Eye (tissue), 1 donor: ENCODE results near the gene TRIM7.
A peak's percentile ranks its signal among the peaks of the same experiment; 100 is the strongest.
"Not testable (repeated sequence)": the region's sequence is repeated elsewhere in the genome, so short reads cannot be mapped to it uniquely, and the experiment has no call there.

Experiments used
- DNase-seq: peaks from one replicate; pipeline ENCODE4 v3.0.0-alpha.2; 2015

The TRIM7 gene

DNA sequence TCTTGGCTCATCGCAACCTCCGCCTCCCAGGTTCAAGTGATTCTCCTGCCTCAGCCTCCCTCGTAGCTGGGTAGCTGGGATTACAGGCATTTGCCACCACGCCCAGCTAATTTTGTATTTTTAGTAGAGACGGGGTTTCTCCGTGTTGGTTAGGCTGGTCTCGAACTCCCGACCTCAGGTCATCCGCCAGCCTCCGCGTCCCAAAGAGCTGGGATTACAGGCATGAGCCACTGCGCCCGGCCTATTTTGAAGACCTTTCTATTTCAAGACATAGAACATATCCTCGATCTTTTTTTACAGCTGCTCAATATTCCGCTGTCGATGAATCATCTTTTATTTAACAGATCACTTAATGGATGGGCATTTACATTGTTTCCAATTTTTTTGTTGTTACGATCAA lies 5.7 kb upstream of the TRIM7 start:
- DNase-seq: not testable (repeated sequence)

DNA sequence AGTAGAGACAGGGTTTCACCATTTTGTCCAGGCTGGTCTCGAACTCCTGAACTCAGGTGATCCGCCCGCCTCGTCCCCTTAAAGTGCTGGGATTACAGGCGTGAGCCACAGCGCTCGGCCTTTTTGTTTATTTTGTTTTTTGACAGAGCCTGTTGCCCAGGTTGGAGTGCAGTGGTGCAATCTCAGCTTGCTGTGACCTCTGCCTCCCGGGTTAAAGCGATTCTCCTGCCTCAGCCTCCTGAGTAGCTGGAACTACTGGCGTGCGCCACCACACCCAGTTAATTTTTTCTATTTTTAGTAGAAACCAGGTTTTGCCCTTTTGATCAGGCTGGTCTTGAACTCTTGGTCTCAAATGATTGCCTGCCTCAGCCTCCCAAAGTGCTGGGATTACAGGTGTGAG lies 5.2 kb upstream of the TRIM7 start:
- DNase-seq: not testable (repeated sequence)

DNA sequence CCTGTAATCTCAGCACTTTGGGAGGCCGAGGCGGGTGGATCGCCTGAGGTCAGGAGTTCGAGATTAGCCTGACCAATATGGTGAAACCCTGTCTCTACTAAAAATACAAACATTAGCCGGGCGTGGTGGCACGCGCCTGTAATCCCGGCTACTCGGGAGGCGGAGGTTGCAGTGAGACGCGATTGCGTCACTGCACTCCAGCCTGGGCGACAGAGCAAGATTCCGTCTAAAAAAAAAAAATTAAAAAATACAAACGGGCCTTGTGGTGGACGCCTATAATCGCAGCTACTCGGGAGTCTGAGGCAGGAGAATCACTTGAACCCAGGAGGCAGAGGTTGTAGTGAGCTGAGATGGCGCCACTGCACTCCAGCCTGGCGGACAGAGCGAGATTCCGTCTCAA lies 4.0 kb upstream of the TRIM7 start:
- not testable (repeated sequence) for DNase-seq

DNA sequence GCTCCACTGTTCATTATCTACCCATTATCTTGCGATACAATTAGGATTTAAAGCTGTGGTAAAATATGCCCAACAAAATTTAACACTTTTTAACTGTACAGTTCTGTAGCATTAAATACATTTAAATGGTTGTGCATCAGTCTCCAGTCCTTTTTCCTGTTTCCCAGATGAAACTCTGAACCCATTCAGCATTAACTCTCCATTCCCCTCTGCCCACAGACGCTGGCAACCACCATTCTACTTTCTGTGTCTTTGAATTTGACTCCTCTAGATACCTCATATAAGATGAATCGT lies 2.9 kb upstream of the TRIM7 start:
- DNase-seq: no peak

DNA sequence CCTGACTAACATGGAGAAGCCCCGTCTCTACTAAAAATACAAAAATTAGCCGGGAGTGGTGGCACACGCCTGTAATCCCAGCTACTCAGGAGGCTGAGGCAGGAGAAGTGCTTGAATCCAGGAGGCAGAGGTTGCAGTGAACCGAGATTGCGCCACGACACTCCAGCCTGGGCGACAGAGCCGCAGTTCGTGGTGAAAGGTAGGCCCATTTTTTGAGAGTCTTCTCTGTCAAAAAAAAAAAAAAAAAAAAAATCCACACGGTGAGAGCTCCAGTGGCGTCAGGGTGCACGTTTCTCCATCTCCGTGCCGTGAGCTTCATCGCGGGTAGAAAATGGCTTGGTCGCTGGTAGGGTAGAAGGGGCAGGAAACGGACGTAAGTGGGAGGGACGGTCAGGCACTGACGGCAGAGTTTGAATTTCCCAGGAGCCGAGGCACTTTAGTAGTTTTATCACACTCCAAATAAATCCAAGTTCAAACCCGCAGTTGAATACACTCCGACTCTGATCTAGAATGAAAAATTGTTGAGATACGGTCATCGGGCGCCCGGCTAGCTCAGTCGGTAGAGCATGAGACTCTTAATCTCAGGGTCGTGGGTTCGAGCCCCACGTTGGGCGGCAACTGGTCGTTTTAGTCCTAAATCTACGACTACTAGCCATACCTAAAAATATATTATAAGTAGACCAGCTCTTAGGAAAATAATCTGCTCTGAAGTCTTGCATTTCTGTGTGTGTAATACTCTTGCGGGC lies 2.4 kb upstream of the TRIM7 start:
- DNase-seq: peak; percentile 89

DNA sequence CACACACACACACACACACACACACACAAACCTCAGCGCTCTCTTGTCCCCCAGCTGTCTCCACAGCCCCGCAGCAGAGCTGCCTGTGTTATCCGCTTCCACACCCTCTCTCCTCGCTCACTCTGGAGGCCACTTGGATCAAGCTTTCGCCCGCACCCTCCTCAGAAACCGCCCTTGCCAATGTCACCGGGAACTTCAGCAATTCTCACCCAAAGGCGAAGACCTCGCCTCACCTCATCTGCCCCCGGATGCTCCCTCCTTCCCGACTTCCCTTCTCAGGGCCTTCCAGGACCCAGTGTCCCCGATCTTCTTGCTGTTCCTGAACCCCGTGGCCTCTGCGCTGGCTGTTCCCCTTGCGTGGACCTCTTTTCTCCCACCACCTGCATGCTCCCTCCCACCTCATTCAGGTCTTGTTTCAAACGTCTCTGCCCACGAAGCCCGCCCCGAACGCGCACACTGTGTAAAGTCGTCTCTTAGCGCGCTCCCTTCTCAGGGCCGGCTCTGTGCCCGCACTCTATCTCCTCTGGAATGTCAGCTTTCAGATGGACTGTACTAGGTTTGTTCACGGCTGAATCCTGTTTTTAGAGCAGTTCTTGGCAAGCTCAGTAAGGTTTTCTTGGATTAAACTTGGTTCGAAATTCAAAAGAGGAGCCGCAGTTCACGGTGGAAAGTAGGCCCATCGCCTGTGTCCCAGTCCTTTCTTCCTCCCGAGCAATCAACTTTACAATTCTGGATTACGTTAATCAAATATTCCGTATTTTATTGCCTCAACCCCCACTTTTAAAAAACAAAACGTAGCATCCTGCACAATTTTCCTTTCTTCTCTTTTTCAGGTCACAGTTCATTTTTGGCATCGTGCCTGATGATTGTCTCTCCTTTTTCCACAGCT lies 1.0 kb upstream of the TRIM7 start:
- no peak for DNase-seq

DNA sequence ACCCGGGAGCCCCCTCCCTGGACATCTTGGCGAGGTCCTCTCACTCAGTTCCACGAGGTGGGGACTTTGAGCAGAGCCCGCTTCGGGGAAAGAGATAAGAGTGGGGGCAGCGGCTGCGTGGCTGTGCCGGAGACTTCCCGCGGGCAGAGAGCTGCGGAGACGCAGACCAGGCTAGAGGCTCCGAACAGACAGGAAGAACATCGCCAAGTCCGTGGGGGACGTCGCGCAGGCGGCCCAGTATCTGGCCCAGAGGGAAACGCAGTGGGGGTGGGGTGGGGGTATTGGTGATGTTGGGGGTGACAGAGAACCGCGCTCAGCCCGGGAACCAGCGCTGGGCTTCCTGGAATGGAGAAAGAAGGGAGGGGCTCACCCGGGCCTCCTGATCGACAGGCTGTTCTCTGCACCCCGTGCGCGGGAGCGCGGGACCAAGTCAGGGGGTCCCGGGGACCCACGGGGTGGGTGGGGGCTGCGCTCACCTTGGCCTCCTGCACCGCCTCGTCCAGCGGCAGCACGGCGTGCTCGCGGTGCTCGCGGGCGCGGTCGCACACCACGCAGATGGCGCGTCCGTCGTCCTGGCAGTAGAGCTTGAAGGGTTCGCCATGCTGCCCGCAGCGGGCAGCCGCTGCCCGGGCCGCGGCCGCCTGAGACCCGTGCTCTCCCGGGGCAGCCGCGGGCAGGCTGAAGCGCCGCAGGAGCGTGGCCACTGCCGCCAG lies 727 bp downstream of the TRIM7 start:
- peak; percentile 54 for DNase-seq

DNA sequence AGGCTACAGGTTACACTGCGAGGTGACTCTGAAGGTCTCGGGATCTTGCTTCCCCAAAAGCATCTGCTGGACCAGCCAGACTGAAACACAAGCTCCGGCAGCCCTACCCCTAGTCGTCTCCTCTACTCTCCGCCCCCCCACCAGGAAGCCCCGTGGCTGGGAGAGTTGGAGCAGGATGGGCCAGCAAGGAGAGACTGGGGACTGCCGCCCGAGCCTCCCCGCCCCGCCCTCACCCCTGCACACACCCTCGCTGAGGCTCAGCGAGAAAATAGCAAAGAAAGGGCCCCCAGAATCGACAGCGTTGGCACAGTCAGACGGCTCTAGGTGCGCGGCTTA lies 1.3 kb downstream of the TRIM7 start:
- DNase-seq: no peak

DNA sequence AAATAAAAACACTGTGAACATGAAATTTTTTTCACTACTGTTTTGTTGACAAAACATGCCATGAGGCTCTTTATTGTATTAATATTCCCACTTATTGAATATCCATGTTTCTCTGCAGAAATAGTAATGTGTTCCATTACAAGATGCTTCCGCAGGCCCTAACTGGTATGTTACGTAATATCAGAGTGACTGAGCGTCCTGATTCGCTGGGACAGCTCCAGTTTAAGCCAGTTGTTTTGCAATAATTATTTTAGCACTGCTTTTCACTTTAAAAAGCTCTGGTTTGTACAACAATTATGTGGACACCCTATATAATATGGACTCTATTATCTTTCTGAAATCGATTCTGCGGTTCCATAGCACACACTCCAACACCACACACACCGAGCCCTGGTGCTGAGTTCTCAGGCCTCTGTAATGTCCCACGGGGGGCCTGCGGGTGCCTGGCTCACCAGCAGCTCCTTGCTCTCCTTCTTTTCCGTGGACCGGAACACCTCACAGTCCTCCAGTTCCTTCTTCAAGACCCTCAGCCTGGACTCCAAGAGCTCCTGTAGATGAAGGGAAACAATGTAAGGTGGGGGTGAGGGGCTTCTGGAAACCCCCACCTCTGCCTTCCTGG lies 1.8 kb downstream of the TRIM7 start:
- DNase-seq: no peak

DNA sequence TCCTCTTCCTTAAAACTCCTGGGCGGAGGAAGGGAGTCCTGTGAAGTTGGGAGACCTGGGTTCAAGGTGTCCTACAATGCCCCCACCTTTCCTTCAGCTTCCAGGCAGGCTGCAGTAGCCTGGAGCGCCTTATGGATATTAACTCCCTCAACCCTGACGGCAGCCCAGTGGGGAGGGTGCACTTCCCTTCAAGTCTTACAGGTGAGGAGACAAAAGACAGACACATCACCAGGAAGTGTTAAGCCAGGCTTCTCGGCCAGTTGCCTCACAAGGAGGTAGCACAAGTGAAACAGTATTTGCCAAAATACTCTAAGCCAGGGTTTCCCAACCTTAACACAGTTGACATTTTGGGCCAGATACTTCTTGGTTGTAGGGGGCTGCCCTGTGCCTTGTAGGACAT lies 4.2 kb downstream of the TRIM7 start:
- no peak for DNase-seq

DNA sequence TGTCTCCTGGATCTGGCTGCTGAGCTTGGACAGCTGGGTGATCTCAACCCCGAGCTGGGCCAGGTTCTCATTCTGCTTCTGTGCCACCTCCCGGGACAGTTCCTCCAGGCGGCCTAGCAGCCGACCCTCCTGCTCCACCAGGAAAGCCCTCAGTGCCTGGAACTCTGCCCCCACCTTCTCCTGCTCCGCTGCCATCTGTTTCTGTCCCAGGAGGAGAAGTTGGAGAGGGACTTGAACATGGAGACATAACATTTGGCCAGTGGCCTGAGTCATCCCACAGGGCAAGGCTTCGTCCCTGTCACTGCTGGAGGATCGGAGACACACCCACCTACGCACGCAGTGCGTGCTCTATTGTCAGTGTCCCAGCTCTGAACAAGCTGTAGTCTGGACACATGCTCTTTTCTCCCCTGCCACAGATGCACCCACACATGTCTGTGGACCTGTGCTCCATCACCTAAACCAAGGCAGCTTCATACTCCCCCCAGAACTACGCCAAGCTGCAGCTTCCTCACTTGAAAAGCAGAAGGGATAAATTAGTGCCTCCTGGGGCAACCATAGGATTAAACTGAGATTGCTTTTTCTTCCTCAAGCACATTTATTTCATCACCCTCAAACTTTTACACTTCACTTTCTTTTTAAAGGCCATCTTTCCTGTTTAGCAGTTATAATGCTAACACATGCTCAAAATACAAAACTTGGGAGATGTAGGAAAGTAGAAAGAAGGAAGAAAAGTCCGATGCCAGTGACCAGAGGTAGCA lies 4.9 kb downstream of the TRIM7 start:
- no peak for DNase-seq

DNA sequence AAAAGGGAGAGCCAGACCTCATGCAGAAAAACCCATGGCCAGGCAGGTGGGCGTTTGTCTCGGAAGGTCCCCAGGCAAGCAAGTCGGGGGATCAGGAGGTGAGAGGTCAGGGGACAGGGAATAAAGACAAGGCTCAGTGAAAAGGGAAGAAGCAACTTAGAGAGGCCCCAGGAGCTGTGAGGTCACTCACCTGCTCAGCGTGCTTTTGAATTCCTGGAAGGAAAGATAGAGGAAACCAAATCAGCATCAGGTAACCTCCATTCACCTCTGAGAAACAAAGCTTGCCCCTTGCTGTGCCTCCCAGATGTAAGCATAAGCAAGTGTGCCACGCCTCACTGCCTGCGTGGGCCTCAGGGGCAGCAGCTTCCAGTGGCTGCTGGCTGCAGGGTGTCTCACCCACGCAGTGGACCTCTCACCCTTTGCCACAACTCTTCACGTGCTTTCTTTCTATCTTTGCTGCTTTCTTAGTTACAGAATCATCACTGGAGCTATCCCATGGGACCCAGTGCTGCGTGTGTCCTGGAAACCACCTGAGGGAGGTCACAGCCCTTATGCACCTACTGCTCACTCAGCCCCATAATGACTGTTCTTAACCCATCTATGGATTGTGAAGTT lies 6.0 kb downstream of the TRIM7 start:
- no peak for DNase-seq

DNA sequence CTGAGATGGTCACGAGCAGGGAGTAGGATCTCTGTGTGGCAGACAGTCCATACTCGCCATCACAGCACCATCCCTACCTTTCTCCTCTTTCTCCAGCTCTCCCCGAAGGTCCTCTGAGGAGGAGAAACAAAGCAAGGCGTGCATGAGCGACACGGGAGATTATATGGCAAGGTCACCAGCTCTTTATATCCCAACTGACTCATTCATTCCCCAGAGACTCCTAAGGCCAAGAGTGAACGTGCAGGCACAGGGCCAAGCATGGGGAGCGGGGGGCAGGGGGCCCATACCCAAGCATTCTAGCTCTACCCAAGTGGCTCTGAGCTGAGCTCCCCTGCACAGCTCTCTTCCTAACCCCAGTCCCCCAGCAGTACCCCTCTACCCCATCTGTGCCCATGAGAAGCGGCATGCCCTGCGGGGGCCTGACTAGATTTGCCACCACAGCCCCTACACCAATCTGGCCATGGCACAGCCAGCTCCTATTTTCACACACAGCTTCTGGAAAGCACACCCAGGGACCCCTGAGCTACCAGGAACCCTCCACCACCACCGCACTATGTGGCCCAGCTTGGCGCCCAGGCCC lies 6.8 kb downstream of the TRIM7 start:
- no peak for DNase-seq

DNA sequence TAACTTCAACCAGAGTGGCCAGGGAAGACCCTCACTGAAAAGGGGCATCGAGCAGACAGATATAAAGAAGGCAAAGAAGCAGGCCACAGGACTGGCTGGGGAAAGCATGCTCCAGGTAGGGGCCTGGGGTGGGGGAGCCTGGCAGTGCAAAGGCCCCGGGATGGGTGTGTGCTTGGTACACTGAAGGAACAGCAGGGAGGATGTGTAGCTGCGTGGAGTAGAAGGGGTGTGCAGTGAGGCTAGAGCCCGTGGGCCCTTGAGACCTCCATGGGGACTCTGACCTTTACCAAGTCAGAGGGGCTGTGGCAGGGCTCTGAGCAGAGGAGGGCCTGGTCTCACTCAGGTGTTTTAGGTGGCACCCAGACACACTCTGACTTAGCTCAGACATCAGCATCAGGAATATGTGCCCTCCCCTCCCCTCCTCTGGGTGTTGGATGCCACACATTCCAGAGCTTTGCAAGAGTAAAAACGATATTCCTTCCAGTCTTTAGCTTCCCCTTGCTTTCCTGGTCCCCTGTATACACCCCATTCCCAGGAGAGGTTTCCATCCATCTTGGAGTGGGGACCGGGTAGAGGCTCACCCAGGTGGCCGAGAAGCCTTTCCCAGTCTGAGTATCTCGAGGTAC lies 7.6 kb downstream of the TRIM7 start:
- no peak for DNase-seq

DNA sequence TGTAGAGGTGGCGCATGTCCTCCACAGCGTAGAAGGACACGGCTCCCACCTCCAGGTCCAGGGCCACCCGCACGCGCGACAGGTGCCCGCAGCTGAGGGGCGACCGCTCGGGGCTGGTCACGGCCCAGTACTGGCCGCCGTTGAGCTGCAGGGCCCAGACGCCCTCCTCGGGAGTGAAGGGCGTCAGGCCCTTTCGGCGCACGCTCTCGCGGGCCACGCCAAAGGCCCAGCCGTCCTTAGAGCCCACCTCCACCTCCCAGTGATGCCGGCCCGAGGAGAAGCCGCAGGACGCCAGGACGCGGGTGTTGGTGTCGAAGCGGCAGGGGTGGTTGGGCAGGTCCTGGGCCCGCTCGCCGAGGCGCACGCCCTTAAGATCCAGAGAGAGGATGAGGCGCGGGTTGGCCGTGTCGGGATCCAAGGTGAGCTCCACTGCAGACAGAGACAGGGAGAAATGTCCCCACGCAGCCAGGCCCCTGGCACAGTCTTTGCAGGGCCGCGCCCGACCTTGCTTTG lies 9.7 kb downstream of the TRIM7 start:
- DNase-seq: no peak

DNA sequence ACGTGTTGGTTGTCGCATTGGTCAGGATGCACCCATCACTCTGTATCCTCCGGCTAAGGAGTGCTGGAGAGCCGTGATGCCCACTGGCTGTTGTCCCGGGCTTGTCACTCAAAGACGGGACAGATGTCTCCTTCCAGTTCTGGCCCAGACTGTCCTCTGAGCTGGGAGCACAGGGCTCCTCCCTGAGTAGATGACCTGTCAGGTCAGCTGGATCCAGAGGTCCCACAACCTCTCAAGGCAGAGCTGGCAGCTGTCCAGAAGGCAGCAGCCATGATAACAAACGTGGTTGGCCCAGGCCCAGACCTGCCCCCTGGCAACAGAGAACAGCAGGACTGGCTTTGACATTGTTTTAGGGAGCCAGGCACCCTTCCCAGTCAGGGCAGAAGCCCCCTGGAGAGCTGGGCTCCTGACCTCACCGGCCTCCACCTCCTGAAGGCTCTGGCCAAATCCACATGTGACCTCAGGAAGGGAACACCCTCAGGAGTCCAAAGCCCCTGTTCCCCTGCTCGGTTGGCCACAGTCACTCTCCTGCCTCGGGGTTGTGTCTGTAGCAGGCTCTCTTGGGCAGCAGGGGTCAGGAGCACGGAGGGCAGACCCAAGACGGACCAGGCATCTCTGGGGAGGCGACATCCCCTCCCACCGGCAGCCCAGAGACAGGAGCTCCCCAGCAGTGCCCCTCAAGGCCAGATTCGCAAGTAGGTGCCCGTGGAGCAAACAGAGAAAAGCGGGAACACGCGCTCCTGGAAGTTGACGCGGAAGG lies 10.3 kb downstream of the TRIM7 start:
- DNase-seq: no peak

DNA sequence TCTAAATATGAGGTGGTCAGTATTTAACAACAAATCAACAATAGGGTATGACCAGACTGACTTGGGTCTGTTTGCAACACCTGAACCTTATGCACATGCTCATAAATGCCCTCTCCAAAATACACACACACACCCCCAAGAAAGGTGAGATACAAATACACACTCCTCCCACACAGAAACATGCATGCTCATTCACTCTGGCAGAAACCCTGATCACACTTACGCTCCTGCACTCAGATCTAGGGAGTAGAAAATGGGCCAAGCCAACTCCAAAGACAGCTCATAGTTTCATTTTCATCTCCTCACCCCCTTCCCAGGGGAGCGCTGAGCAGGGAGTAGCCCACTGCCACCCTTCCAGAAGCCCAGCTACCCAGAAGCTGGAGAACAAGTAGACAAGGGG lies 11.3 kb downstream of the TRIM7 start:
- no peak for DNase-seq

DNA sequence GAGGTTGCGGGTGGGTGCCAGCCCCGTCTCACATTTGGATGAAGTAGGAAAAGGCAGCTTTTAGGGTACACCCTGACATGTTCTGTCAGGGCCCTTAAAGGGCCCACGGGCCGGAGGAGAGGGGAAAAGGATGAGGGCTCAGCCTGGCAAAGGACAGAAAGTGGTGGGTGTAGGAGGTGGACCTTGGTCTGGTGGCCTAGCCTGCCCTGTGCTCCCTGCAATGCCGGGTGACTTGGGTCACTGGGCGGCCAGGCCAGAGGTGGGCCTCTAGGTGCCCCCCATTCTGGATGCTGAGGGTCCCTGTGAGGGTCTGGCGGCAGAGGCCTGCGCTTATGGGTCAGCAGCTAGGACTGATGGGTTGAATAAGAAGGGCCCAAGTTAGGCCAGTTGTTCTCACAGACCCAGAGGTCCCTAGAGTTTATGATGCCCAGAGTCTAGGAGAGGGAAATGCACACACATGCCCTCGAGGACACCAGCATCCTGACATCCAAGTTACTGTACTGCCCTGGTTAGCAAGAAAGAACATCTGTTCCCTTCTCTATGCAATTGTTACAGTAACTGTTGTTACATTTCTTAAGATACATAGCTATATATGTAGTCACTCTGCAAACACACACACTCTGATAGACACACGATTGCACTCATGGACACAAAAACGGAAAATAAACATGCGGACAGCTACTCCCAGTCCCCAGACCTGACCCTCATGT lies 12.5 kb downstream of the TRIM7 start:
- peak; percentile 18 for DNase-seq

DNA sequence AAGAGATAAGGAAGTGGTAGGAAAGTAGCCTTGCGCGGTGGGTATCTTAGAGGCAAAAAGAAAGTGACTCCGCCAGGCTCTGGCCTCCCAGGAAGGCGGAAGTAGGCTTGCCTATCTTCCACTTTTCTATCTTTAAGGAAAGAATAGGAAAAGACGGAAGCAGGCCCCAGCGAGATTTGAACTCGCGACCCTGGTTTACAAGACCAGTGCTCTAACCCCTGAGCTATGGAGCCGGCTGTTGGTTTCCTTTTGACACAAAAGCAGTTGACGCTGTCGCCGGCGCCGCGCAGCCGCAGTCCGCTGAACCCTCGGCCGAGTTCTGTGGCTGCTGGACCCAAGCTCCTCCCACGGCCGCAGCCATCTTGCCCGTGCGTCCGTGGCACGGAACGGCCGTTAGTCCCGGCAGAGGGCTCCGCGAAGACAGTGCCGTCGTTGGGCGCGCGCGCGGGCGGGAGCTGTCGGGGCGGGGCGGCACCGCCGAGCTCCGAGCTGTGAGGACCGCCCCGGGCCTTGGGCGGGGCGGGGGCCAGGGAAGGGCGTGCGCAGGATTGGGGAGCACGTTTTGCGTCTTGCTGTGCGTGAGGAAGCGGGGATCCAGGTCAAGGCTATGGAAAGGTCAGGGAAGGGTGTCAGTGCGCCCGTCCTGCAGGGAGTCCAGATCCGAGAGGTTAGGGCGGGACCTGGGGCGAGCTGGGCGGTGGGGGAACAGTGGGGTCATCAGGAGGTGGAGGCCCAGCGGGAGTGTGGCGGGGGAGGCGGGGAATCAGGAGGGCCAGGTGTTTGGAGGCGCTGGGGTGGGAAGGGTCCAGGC lies 13.3 kb downstream of the TRIM7 start:
- DNase-seq: peak; percentile 99
